ENCODE measurements around the gene UBE2M.
"Not testable (repeated sequence)": the region's sequence is repeated elsewhere in the genome, so short reads cannot be mapped to it uniquely, and the experiment has no call there.

The UBE2M gene

DNA sequence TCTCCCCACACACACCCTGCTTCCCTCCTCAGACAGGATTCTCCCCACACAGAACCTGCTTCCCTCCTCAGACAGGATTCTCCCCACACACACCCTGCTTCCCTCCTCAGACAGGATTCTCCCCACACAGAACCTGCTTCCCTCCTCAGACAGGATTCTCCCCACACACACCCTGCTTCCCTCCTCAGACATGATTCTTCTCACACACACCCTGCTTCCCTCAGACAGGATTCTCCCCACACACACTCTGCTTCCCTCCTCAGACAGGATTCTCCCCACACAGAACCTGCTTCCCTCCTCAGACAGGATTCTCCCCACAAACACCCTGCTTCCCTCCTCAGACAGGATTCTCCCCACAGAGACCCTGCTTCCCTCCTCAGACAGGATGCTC, 19.2 kb downstream of the UBE2M start:
- not testable (repeated sequence) for DNase-seq (ENCODE audit: low read depth)

DNA sequence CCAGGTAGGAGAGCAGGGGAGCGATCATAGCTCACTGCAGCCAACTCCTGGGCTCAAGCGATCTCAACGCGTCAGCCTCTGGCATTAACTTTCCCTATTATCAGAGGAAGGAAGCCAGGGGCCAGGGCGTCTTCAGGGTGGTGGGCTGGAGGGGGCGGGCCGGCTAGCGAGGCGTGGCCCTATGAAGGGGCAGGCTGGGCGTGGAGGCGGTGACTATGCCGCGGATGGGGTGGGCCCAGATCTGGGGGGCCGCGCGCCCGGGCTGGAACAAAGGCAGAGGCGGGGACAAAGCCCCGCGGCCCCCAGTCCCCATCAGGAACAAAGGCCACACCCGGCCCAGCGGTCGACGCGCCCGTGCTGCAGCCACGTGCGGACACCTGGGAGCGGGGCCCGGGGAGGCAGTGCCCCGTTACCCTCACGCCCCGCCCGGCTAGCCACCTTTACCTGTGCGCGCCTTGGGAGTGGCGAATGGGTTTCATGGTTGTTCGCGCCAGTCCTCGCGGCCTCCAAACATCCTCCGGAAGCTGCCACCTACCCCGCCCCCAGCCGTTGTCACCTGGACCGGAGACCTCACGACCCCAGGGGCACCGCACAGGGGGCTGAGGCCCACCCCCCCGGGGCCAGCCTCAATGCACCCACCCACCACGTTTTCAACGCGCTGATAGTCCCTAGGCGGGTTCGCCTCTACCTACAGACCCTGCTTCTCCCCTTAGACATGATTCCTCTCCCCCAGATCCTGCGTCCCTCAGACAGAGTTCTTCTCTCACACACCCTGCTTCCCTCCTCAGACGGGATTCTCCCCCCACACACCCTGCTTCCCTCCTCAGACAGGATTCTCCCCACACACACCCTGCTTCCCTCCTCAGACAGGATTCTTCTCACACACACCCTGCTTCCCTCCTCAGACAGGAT, 19.9 kb downstream of the UBE2M start:
- DNase-seq (ENCODE audit: low read depth): no peak

DNA sequence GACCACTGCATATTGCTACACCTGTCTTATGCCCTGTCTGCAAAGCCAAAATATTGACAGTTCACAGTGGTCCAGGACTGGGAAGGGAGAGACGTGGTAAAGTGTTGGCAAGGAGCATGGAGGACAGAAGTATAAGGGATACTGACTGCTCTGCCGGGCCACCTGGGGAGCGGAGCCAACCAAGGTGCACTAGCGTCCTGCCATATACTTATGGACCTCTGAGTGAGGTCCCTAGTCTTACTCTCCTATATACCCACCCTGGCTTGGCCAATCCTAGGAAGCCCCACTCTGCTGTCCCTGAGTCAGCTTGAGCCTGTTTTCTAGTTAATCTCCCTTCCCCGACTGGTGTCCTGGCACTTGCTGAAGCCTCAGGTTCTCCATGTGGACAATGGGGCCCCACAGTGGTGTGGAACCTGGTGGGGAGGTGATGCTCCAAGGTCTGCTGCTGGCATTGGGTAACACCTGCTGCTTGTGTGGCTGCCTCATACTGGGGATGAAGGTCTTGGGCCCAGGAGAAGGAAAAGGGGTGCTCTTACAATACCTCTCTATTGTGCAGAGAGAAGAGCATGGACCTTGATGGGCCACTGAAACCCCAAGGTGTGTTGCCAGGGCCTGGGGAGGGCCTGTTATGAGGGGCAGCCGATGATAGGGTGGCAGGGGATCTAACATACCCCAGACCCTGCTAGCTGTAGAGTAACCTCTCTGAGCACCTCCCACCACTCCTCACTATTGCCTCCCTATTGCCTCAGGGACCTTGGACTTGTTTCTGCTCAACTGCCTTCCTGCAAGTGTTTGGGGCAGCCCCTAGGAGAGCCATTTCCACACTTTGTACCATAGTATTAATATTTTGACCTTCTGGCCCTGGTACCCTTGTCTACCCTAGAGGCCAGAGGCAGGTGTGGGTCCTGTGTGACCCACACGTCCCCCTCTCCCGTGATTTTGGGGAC, 21.3 kb downstream of the UBE2M start:
- no peak for DNase-seq (ENCODE audit: low read depth)

DNA sequence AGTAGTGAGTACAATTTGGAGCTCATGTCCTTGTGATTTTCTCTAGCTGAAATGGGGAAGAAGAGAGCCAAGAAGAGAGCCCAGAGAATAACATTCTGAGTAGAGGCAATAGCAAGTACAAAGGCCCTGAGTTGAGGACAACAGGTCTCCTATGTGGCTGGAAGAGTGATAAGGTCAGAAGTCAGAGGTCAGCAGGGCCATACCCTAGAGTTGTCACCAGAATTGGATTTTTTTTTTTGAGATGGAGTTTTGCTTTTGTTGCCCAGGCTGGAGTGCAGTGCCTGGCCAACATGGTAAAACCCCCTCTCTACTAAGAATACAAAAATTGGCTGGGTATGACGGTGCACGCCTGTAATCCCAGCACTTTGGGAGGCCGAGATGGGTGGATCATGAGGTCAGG, 22.6 kb downstream of the UBE2M start:
- no peak for DNase-seq (ENCODE audit: low read depth)

DNA sequence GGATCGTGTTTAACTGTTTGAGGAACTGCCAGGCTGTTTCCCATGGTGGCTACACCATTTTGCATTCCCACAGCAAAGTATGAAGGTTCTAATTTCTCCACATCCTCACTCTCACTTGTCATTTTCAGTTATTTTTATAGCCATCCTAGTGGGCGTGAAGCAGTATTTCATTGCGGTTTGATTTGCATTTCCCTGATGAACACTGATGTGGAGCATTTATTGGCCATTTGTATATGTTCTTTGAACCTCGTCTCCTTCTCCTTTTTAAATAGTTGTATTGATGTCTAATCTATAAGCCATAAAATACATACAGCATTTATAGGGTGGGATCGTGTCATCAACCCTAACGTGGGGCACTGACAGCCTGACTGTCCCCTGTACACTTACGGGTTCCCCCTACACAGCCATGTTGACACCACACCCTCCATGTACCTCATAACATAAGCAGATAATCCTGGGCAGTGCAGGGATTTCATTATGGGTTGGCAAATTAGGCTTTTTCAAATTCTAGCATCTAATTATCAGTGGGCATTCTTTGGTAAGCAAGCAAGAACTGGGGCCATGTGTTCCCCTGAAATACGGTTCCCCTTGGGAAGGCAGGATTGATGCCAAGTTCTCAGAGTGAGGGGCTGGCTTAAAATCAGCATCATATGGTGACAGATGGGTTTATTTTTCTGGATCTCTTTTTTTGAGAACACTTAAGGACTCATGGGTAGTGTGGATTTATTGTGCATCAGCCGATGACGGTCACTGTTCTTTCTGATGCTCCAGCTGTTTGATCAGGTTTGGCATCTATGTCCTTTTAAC, 27.2 kb downstream of the UBE2M start:
- no peak for DNase-seq (ENCODE audit: low read depth)

DNA sequence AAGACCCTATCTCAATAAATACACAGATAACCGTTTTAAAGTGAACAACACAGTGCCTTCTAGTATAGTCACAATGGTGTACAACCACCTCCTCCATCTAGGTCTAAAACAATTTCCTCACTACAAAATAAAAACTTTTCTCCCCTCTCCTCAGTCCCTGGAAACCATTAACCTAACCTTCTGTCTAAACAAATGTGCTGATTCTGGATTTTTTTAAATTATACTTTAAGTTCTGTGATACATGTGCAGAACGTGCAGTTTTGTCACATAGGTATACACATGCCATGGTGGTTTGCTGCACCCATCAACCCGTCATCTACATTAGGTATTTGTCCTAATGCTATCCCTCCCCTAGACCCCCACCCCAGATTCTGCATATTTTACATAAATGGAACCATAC, 29.0 kb downstream of the UBE2M start:
- DNase-seq (ENCODE audit: low read depth): no peak

DNA sequence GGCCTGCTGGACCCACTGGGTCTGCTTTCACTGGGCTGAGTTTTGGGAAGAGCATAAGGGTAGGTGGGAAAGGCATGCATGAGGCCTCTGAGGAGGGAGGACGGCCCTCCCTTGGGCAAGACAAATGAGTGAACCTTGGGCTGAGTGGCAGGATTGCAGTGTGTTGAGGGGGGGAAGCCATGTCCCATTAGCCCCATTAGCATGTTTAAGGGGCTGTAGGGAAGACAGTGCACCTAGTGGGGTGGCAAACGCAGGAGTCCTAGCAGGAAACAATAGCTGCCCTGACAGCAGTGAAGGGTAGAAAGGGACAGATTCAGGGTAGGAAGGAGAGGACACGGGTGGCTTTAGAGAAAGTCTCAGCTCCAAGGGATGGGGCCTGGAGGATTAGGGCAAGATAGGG, 35.7 kb downstream of the UBE2M start:
- DNase-seq (ENCODE audit: low read depth): no peak

DNA sequence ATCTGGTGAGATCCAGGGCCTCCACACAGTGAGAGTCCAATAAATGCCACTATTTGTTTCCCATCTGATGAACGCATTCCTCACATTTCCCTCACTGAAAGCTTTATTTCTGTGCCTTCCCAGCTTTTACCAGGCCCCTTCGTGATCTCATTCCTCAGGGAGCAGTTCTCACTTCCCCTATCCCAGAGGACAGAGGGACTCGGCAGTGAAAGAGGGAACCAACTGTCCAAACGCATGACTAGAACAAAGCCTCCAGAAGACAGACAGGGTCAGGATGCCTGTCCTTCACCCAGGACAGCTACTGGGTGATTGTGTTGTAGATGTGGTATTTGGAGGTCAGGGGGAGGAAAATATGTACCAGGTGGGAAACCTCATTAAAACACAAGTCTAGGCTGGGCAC, 36.8 kb downstream of the UBE2M start:
- DNase-seq (ENCODE audit: low read depth): no peak

DNA sequence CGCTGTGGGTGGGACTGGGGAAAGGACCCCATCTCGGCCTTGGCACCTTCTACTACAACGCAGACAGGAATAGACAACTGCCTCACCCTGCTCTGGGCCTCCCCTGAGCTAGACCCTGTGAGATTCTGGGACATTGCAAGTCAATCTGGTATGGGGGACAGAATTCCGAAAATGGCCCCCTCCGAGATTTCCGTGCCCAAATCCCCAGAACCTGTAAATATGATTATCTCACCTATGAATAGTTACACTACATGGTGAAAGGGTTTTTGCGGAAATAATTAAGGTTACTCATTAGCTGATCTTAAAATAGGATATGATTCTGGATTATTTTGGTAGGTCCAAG, 38.2 kb downstream of the UBE2M start:
- no peak for DNase-seq (ENCODE audit: low read depth)

DNA sequence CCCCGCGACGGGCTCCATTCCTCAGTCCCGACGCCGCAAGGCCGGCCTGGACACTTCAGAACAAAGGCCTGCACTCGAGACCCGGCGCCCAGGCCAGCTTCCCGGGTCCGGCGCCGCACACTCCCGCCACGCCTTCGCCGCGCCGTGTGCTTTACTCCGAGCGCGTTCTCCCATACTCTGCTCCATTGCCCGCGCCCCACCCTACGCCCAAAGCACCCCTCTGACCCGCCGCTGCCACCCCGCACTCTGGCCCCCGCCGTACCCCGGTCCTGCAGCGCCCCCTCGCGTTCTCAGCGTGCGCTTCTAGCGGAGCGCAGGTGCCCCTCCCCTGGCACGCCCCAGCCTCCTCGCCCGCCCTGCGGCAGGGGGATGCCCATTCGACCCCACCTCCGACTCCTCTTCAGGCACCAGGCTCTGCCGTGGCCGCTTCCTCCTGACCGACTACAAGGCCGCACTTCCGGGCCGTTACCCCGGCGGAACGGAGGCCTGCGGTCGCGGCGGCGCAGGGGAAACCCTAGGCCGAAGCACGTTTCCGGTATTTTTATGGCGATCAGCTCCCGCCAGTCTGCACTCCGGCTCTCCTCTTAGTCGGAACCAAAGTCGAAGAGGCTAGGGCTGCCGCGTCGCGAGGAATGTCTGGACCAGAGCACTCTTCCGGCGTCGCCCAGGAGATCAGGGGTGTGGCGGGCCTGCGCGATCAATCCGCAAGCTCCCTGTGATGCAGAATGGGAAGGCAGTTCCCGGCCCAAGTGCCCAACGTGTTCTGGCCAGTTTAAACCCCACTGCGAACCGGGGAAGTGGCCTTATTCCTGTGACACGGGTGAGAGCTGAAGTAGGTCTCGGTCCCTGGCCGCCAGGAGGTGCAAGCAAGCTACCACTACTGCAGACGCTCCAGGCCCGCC, 38.8 kb downstream of the UBE2M start, which contains the start of gene ZBTB45:
Gene ZBTB45 (minus strand): TSS at position 456 of the 902 bp plus-strand sequence. CDS start 2,137 bp downstream, outside the sequence.
- peak; percentile 95 for DNase-seq (ENCODE audit: low read depth)

DNA sequence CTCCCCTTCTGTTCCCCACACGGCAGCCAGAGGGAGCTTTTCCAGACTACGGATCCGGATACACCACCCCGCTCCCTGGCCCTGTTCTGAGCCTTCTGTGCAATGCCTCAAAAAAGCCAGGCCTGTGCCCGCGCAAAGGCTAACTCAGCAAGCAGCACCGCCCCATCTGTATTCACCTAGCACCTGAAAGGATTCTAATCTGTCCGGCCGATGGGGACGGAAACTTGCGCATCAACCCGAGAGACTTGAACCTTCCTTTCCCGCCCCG, 39.4 kb downstream of the UBE2M start:
- peak; percentile 54 for DNase-seq (ENCODE audit: low read depth)

DNA sequence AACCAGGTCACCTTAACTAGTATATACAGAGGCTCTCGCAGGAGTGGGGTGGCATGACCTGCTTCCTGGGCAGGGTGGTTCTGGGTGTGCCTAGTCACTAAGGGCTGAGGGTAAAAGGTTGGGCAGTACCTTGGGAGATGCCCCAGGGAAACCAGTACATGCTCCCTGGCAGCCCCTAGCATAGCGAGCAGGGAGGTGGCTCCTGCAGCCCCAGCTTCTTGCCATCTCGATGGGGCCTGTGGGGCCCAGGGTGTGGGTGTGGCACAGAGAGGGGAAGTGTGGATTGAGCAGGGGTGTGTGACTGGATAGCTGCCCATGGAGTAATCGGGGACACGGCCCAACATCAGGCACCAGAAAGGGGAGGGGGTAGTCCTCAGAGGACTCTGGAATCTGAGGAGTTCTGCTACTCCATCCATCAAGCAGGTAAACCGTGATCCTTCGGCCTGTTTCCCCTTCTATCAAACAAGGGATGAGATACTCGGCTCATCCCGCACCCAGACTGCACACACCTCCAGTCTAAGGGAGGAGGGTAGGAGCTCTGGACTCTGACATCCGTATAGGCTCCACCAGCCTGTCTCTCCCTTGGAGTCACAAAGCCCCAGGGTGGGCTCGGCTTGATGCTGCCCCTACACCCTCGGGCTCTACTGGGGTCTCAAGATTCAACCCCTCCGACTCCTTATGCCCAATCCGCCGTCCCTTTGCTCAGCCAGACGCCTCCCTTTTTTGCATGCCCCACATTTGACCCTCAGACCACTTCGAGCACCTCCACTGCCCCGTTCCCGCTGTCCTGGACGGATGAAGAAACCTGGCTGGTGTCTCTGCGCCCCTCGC, 39.9 kb downstream of the UBE2M start:
- no peak for DNase-seq (ENCODE audit: low read depth)

DNA sequence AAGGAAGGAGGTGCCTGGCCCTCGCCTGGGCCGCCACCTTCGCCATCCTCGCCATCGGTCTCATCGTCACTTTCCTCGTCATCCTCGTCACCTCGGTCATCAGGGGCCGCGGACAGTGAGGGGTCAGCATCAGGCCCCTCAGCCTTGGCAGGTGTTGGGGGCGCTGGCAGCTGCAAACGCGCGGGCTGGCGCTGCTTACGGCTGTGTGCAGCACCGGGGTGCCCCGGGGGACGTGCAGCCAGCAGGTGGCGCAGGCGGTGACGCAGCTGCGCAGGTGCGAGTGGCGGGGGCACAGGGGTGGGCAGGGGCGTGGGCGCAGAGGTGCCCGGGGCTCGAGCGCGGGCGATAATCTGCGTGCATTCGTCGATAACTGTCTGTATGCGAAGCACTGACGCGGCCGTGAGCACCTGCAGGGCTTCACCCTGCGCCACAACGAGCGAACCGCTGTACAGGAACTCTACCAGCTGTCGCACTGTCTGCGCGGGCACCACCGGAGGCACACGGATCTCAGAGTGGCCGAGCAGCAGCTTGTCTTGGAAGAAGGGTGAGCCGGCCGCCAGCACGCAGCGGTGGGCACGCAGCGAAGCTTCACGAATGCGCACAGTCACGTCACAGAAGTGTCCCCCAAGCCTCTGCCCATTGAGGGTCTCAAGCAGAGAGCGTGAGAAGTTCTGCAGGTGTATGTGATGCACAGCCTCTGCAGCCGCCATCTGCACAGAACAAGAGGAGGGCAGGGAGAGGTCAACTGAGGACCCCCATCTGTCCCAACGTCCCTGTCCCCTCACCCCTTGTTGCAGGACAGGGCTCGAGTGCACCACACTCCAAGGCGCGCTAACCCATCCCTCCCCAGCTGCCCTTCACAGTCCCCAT, 41.2 kb downstream of the UBE2M start:
- no peak for DNase-seq (ENCODE audit: low read depth)

DNA sequence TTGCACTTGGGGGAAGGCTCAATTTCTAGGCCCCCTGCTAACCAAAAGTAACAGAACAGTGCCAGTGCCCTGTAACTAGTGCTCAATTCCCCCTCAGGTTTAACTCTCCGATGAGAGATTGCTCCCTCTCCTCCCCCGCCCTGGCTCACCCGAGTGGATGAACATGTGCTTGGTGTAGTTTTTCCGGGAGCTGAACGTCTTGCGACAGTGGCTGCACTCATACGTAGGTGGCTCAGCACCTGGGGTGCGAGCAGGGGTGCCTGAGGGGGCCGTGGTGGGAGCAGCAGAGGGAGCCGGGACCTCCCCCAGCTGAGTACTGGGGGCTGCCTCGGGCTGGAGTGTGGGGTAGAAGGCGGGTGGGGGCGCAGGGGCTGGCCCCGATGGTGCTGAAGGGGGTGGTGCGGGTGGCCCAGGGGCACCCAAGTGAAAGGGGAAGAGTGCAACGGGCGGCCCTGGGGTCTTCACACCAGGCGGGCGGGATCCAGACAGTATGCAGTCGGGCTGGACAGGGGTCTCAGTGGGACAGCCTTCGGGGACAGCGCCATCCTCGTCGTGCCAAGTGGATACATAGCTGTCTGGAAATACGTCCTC, 42.1 kb downstream of the UBE2M start:
- no peak for DNase-seq (ENCODE audit: low read depth)

DNA sequence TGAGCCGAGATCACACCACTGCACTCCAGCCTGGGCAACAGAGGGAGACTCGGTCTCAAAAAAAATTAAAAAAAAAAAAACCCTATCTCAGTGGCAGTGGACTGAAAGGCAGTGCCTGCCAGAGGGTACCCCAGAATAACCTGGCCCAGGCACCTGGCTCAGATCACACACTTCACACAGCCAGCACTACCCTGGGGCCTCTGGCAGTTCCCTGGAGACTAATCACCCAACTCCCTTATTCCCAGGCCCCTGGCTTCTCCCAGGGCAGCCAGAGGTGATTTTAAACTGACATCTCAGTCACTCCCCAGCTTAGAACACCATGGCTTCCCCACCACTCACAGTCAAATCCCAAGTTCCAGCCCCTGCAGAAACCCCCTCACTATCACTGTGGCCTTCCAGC, 43.2 kb downstream of the UBE2M start:
- DNase-seq (ENCODE audit: low read depth): no peak

DNA sequence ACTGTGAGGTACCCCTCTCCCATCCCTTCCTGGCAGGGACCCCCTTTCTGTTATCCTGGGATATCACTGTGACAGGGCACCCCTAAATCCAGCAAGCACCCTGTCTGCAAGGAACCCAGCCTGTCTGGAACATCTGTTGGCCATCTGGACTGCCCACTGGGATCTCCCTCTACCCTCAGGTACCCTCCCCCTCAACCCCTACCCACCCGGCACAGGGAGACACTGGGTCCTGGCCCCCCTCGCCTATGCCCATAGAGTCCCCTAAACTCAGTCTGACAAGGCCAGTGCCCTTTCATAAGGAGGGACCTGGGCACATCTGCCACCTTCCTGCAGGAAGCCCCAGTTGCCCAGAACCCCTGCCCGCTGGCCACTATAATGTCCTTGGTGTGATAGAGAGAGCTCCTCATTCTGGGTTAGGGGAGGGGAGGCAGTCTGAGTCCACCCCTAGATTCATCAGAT, 43.8 kb downstream of the UBE2M start:
- no peak for DNase-seq (ENCODE audit: low read depth)

DNA sequence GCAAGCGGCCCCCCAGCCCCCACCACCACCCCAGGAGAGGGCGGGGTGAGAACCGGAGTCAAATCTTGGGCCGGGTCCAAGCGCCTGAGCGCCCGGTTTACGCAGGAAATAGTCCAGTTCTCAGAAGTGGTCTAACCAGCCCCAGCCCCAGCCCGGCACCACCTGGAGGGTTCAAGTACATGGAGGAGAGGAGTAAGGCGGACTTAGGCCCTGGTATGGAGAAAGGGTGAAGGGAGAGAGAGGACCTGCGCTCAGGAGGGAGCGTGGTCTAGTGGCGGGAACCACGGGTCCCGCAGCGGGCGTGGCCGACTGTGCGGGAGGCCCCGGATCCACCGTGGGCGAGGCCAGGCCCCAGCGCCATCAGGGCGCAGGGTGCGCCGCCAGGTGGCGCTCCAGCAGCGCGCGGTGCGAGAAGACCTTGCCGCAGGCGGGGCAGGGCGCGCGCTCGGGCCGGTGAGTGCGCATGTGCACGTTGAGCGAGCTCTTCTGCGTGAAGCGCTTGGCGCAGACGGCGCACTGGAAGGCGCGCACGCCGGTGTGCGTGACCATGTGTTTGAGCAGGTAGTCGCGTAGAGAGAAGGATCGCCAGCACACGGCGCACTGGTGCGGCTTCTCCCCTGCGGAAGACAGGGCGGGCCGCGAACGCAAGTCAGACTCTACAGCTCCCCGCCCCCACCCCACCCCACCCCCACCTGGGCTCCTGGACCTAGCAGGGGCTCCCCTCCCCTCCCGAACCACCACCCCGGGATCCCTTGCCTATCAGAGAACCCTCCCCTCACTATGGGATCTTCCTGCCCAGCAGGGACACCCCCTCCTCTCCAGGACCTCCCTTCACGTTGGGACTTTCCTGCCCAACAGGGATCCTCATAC, 44.5 kb downstream of the UBE2M start:
- peak; percentile 61 for DNase-seq (ENCODE audit: low read depth)

DNA sequence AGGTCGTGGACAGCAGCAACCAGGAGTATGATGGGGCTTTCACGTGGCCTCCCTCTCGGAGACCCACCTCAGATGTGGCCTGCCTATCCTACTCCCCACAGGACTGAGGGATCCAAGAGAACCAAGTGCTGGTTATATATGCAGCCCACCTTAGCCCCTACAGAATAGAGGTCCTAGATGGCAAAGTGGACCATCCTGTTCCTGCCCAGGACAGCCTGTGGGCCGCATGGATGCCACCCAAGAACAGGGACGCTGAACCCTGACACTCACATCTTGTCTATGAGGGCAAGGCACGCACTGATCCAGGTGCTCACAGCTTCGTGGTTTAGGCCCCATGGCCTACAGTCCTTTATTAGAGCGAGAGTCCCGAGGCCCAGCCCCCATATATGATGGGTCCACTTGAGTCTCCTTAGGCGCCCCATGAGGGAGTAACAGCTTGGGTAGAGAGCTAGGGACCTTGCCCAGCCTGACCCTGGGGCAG, 45.2 kb downstream of the UBE2M start:
- DNase-seq (ENCODE audit: low read depth): no peak

All from stromal cell of bone marrow (primary cell).